Transverse colon (tissue), 4 donors: ENCODE results near the gene SLC16A12. TPM values are rescaled to one million over a fixed set of nuclear protein-coding genes. Genes with fewer than 3 reads are reported as not detected.

Experiments used
- DNase-seq: peaks from one replicate; pipeline ENCODE4 v3.0.0-alpha.2; 2019
- H3K27ac ChIP-seq, 4 donors: fragments of 200-600 bp; sonication (generic); 2 replicates each; pipeline ENCODE4 v1.5.1; 2016 to 2018; ENCODE audit warnings: inconsistent platforms in 4 of 4
- H3K27me3 ChIP-seq: fragments of 200-600 bp; sonication (generic); 2 replicates; pipeline ENCODE4 v1.5.1; 2017; ENCODE audit warnings: inconsistent platforms
- H3K36me3 ChIP-seq, 4 donors: fragments of 200-600 bp; sonication (generic); 2 replicates each; pipeline ENCODE4 v1.5.1; 2017 to 2019; ENCODE audit warnings: inconsistent platforms in 4 of 4
- H3K4me1 ChIP-seq, 4 donors: fragments of 200-600 bp; sonication (generic); 2 replicates each; pipeline ENCODE4 v1.5.1; 2017 to 2020; ENCODE audit warnings: inconsistent platforms in 4 of 4
- H3K4me3 ChIP-seq, 4 donors: fragments of 200-600 bp; sonication (generic); 1 replicate in 1 of 4; 2 replicates in 3 of 4; pipeline versions ENCODE4 v1.5.1 to v1.6.1; 2017 to 2019; ENCODE audit warnings: inconsistent platforms in 4 of 4
- H3K9me3 ChIP-seq, 2 donors: fragments of 200-600 bp; sonication (generic); 2 replicates each; pipeline ENCODE4 v1.5.1; 2017 to 2019; ENCODE audit warnings: inconsistent platforms in 2 of 2
- CTCF ChIP-seq, 5 experiments: fragments of 200-600 bp in 3 of 5; fragments of 450-650 bp in 2 of 5; sonication (generic) in 3 of 5; IDR thresholded peaks; 1 replicate in 2 of 5; 2 replicates in 3 of 5; pipeline ENCODE4 v1.5.1; 2016 to 2017; ENCODE audit warnings: antibody characterized with exemption in 5 of 5, inconsistent platforms in 3 of 5, mild to moderate bottlenecking in 2 of 5, moderate library complexity in 1 of 5
- EP300 ChIP-seq: sonication (generic); formaldehyde crosslinking; IDR thresholded peaks from one replicate; pipeline ENCODE4 v1.6.1; 2017; ENCODE audit warnings: antibody characterized with exemption, low read depth
- POLR2A ChIP-seq: fragments of 450-650 bp; IDR thresholded peaks from one replicate; pipeline ENCODE4 v1.6.1; 2016; ENCODE audit warnings: antibody characterized with exemption, mild to moderate bottlenecking, moderate library complexity
- POLR2AphosphoS5 ChIP-seq, 3 donors: sonication (generic); formaldehyde crosslinking; IDR thresholded peaks; one replicate each; pipeline ENCODE4 v1.6.1; 2016; ENCODE audit warnings: antibody characterized with exemption in 3 of 3
- WGBS, 2 donors: methylation state at CpG; one replicate each; pipeline ENCODE4 v1.1.5; 2018; ENCODE audit warnings: low coverage in 1 of 2; 5-methylcytosine and 5-hydroxymethylcytosine counted together
- in situ Hi-C, 4 donors: fragments of 200-750 bp; cut with MboI; loops; one replicate each; pipeline versions ENCODE4 v1.15.0 to v1.15.1; 2017; ENCODE audit warnings: low sequenced_read_pairs in 3 of 4, low pct_ligation_motif_present in 1 of 4, low pct_unique_long_range_greater_than_20kb in 1 of 4
- intact Hi-C: fragments of 100-400 bp; cut with DNase I; formaldehyde crosslinking; loops from one replicate; pipeline ENCODE4 v1.15.1; 2023; ENCODE audit warnings: low total_unique reads
- total RNA-seq, 4 donors: library from RNA; depleted of rRNA; stranded (reverse); fragments of >200 nt; gene quantifications; one replicate each; pipeline ENCODE4 v1.1.0, GENCODE V29; 2016

SLC16A12 gene
- total RNA-seq, 4 donors from 2014 or later, result 0.27 to 7.6 (median 0.48) TPM; not detected in 1

GRCh38 chr10:89515031-89515841 is 20.2 kb downstream of the SLC16A12 start:
- intact Hi-C loops, result no loop called here
- DNase-seq, result no peak
- H3K4me1 ChIP-seq, result peaks cover 0 to 10% (median 0%) of the 10 kb centered on the region in 4 donors
- peak overlapping the region; percentile 24 to 63 (median 50) for H3K27ac ChIP-seq
- no peaks in the 10 kb centered on the region for H3K36me3 ChIP-seq
- no peak for TF ChIP-seq POLR2A
- peak in 1 of 3 donors; percentile 21 for TF ChIP-seq POLR2AphosphoS5 (IDR thresholded peaks at IDR 0.05)
- in situ Hi-C loops, result no loop called here
- no peak overlapping the region for H3K4me3 ChIP-seq
- H3K27me3 ChIP-seq, result no peaks in the 10 kb centered on the region
- 70 to 73% methylated on average over 6 to 8 of the region's 8 CpGs for WGBS, 2 donors
- peaks cover 0 to under 1% of the 10 kb centered on the region in 2 donors for H3K9me3 ChIP-seq

- in situ Hi-C loops, result no loop called here
Observed at GRCh38 chr10:89513206-89513605, 22.2 kb downstream of the SLC16A12 start.

GRCh38 chr10:89505640-89506275 is 29.6 kb downstream of the SLC16A12 start:
- H3K36me3 ChIP-seq, result no peaks in the 10 kb centered on the region
- H3K27me3 ChIP-seq, result no peaks in the 10 kb centered on the region
- no peak overlapping the region for H3K27ac ChIP-seq
- WGBS, 2 donors, result 81% methylated on average over 13 of the region's 13 CpGs; no CpG with 5 or more reads in 1 of the 2 donors
- peaks cover 0 to 4% of the 10 kb centered on the region in 2 donors for H3K9me3 ChIP-seq
- no peak overlapping the region for H3K4me3 ChIP-seq
- DNase-seq, result no peak
- in situ Hi-C loops, result no loop called here
- intact Hi-C loops, result no loop called here
- no peaks in the 10 kb centered on the region for H3K4me1 ChIP-seq
- TF ChIP-seq POLR2AphosphoS5 (IDR thresholded peaks at IDR 0.05) (no peak), CTCF (IDR thresholded peaks at IDR 0.05) (no peak)

More at GRCh38 chr10:89513206-89513605, 22.2 kb downstream of the SLC16A12 start:
- Histone ChIP-seq H3K4me3 (no peak overlapping the region), H3K9me3 (peaks cover 0 to 4% of the 10 kb centered on the region in 2 donors), H3K4me1 (peaks cover 0 to 10% (median 0%) of the 10 kb centered on the region in 4 donors), H3K27me3 (no peaks in the 10 kb centered on the region), H3K36me3 (no peaks in the 10 kb centered on the region), H3K27ac (no peak overlapping the region)
- 67 to 79% methylated on average over 1 of the region's 1 CpG for WGBS, 2 donors
- TF ChIP-seq POLR2AphosphoS5 (IDR thresholded peaks at IDR 0.05) (no peak), POLR2A (no peak), CTCF (IDR thresholded peaks at IDR 0.05) (no peak), EP300 (no peak)
- intact Hi-C loops, result no loop called here
- DNase-seq, result no peak

- TF ChIP-seq EP300 (no peak), POLR2A (no peak), CTCF (IDR thresholded peaks at IDR 0.05) (no peak), POLR2AphosphoS5 (IDR thresholded peaks at IDR 0.05) (no peak)
- in situ Hi-C loops (no loop called here), intact Hi-C loops (no loop called here)
- no peak for DNase-seq
- H3K27me3 ChIP-seq, result no peaks in the 10 kb centered on the region
- no peak overlapping the region for H3K27ac ChIP-seq
- no peaks in the 10 kb centered on the region for H3K9me3 ChIP-seq
- WGBS, 2 donors, result 86 to 100% methylated on average over 2 of the region's 2 CpGs
- H3K36me3 ChIP-seq, result no peaks in the 10 kb centered on the region
- H3K4me1 ChIP-seq, result no peaks in the 10 kb centered on the region
- H3K4me3 ChIP-seq, result no peak overlapping the region
Observed at GRCh38 chr10:89504691-89505090, 30.7 kb downstream of the SLC16A12 start.
